ENCODE results near the gene SPACA4. TPM values are rescaled to one million over a fixed set of nuclear protein-coding genes. Genes with fewer than 3 reads are reported as not detected.
A peak's percentile ranks its signal among the peaks of the same experiment; 100 is the strongest.

SPACA4 gene
- total and polyA plus RNA-seq, 10 of the 15 experiments (the other 5 are each of a cell fraction or from before 2014, with no cell fraction given): not detected

DNA sequence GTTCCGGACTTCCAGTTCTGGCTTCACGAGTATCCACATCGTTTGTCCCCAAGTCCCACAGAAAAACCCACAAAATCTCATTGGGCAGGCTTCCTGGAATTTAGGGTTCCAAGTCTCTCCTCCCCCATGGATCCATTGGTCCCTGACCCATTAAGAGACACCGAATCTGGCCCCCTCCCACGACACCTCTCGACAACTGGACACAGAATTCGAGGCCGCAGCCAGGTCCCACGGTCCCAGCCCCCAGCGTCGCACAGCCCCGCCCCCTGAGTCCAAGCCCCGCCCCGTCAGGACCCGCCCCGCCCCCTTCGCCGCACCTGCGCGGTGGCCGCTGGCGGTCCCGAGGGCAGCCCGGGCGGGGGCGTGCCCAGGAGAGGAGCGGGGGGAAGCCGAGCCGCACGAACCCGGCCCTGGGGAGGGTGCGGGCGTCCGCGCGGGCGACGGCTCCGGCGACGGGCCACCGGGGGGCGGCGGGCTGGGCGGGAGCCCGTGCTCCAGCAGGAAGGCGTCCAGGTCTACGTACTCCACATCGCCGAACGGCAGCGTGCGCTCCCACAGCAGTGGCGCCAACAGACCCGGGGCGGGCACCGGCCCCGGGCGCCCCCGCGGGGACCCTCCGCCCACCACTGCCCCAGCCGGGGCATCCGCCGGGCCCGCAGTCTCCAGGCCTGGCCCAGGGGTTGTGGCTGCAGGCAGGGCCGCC, 28.9 kb downstream of the SPACA4 start (continued):
- no peak for TF ChIP-seq SIX5 (IDR thresholded peaks at IDR 0.05; ENCODE audit: low read depth, low read length, severe bottlenecking)
- peak; percentile 72 for TF ChIP-seq POLR2A (IDR thresholded peaks at IDR 0.05; ENCODE audit: low read depth, low read length)
- TF ChIP-seq GABPA (IDR thresholded peaks at IDR 0.05; ENCODE audit: low read depth): no peak
- TF ChIP-seq KLF5 (IDR thresholded peaks at IDR 0.05; ENCODE audit: partially characterized antibody): no peak
- no peak for TF ChIP-seq SUPT20H (IDR thresholded peaks at IDR 0.05; ENCODE audit: borderline replicate concordance, control insufficient read depth, low read depth, low read length)
- TF ChIP-seq RCOR1 (conservative IDR thresholded peaks at IDR 0.05; ENCODE audit: low read depth, low read length): no peak
- TF ChIP-seq POU2F2 (IDR thresholded peaks at IDR 0.05; ENCODE audit: borderline replicate concordance, low read depth, low read length): no peak
- TF ChIP-seq, protein P1, sequence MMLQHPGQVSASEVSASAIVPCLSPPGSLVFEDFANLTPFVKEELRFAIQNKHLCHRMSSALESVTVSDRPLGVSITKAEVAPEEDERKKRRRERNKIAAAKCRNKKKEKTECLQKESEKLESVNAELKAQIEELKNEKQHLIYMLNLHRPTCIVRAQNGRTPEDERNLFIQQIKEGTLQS (IDR thresholded peaks at IDR 0.05; ENCODE audit: borderline replicate concordance, extremely low read depth, low read depth, low read length): no peak
- peak; percentile 51; the same call in 1 of the 2 replicates for TF ChIP-seq SMARCA5 (IDR thresholded peaks at IDR 0.05)

DNA sequence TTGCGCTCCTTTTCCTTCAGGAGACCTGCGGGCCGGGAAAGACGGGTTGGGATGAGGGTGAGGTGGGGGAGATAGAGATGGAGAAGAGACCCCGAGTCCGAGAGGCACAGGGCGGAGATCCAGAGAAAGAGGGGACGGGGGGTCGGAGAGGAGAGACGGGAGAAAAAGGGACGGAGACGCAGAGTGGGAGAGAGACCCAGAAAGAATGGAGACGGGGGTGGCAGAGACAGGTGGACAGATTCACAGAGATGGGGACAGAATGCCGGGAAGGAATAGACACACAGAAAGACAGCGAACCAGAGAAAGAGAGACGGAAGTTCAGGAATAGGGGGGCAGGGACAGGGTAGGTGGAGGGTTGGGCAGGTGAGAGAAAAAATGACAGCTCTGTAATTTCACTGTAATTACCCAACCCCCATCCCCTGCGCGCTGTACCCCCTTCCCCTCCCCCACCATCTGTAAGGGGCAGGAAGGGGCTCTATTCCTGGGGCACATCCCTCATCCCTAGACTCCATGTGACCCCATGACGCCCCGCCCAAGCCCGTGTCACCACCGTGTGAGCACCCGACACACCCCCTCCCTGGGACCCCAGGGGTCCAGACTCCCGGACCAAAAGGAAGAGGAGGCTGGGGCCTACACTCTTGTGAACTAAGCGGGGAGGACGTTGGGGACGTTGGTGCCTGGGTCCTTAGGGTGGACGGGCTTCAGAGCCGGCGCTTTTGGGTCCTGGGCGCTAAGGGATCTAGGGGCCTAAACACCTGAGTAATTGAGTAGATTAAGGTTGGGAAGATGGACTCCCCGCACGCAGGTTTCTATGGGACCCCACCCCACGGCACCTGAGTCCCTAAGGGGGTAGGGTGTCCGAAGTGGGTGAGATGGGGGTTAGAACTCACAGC, 29.7 kb downstream of the SPACA4 start:
- Histone ChIP-seq H4K20me1 (ENCODE audit: control insufficient read depth, insufficient read depth) (no peaks in the 10 kb centered on the region), H3K27ac (ENCODE audit: control insufficient read depth, insufficient read depth) (peak overlapping the region; percentile 48), H2AFZ (ENCODE audit: control insufficient read depth, low read depth, low read length) (peak overlapping the region; percentile 64; the same call in 1 of the 2 replicates), H3K9ac (ENCODE audit: control insufficient read depth, insufficient read depth, low read length) (peak overlapping the region; percentile 79), H3K36me3 (ENCODE audit: control insufficient read depth in 2 of 2, insufficient read depth in 2 of 2, low read length in 1 of 2) (no peaks in the 10 kb centered on the region), H3K4me1 (ENCODE audit: control insufficient read depth, insufficient read depth, low read length) (peaks cover 28% of the 10 kb centered on the region), H3K9me3 (replicated peaks; ENCODE audit: control insufficient read depth, insufficient read depth, low read length) (no peaks in the 10 kb centered on the region), H3K27me3 (replicated peaks in 1 of 2; ENCODE audit: control insufficient read depth in 2 of 2, insufficient read depth in 2 of 2, low read length in 1 of 2) (no peaks in the 10 kb centered on the region), H3K4me3 (peak overlapping the region; percentile 89), H3K4me2 (ENCODE audit: control insufficient read depth, insufficient read depth) (peak overlapping the region; percentile 86), H3K79me2 (ENCODE audit: control insufficient read depth, insufficient read depth, low read length) (peaks cover 5% of the 10 kb centered on the region)
- FAIRE-seq: no peak
- no peak for DNase-seq (ENCODE audit: low read depth, low spot score)
- ATAC-seq: no peak
- ChIA-PET CTCF (no interaction called here), RAD21 (ENCODE audit: unreplicated experiment) (no interaction called here), POLR2A (interaction anchor here (0.6 to 1.0 kb wide), 3 partner anchors 27 to 250 kb away, joined by 3 to 11 read pairs (median 5); no protein-coding TSS in a partner anchor), SMC1A (ENCODE audit: uncharacterized antibody, unreplicated experiment) (no interaction called here)
- WGBS (ENCODE audit: insufficient coverage, insufficient replicate concordance, low lambda C conversion rate, missing lambda C conversion rate): 1% methylated on average over 35 of the region's 35 CpGs
- intact Hi-C loops (cut with micrococcal nuclease; ENCODE audit: unreplicated experiment) (loop anchor here (10.0 kb wide), 1 partner anchor 329 kb away; the partner anchor contains the start of gene FTL), in situ Hi-C loops (cut with MboI) (loop anchor here (25.0 kb wide), 1 partner anchor 1251 kb away; the partner anchor contains the start of genes AKT1S1, IL4I1 and TBC1D17)
- BruUV-seq (replicated peaks): no TSS peak
- TF ChIP-seq SUZ12 (IDR thresholded peaks at IDR 0.05; ENCODE audit: unreplicated experiment): no peak
- TF ChIP-seq, protein P2, sequence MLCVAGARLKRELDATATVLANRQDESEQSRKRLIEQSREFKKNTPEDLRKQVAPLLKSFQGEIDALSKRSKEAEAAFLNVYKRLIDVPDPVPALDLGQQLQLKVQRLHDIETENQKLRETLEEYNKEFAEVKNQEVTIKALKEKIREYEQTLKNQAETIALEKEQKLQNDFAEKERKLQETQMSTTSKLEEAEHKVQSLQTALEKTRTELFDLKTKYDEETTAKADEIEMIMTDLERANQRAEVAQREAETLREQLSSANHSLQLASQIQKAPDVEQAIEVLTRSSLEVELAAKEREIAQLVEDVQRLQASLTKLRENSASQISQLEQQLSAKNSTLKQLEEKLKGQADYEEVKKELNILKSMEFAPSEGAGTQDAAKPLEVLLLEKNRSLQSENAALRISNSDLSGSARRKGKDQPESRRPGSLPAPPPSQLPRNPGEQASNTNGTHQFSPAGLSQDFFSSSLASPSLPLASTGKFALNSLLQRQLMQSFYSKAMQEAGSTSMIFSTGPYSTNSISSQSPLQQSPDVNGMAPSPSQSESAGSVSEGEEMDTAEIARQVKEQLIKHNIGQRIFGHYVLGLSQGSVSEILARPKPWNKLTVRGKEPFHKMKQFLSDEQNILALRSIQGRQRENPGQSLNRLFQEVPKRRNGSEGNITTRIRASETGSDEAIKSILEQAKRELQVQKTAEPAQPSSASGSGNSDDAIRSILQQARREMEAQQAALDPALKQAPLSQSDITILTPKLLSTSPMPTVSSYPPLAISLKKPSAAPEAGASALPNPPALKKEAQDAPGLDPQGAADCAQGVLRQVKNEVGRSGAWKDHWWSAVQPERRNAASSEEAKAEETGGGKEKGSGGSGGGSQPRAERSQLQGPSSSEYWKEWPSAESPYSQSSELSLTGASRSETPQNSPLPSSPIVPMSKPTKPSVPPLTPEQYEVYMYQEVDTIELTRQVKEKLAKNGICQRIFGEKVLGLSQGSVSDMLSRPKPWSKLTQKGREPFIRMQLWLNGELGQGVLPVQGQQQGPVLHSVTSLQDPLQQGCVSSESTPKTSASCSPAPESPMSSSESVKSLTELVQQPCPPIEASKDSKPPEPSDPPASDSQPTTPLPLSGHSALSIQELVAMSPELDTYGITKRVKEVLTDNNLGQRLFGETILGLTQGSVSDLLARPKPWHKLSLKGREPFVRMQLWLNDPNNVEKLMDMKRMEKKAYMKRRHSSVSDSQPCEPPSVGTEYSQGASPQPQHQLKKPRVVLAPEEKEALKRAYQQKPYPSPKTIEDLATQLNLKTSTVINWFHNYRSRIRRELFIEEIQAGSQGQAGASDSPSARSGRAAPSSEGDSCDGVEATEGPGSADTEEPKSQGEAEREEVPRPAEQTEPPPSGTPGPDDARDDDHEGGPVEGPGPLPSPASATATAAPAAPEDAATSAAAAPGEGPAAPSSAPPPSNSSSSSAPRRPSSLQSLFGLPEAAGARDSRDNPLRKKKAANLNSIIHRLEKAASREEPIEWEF (IDR thresholded peaks at IDR 0.05; ENCODE audit: insufficient replicate concordance, low read depth, low read length): no peak
- TF ChIP-seq NBN (IDR thresholded peaks at IDR 0.05): peak; percentile 81
- TF ChIP-seq STAT1 (conservative IDR thresholded peaks at IDR 0.05): no peak
- no peak for TF ChIP-seq CBX3 (IDR thresholded peaks at IDR 0.05; ENCODE audit: borderline replicate concordance, low read depth)

All from GM12878 (cell line).